ENCODE measurements around the gene SLC29A3.
A peak's percentile ranks its signal among the peaks of the same experiment; 100 is the strongest.

SLC29A3 gene

GRCh38 chr10:71317739-71318138, 1.3 kb upstream of the SLC29A3 start:
- DNase-seq (ENCODE audit: low read depth, low spot score) = no peak
- no peak overlapping the region for H3K27ac ChIP-seq

GRCh38 chr10:71319800-71320392, 837 bp downstream of the SLC29A3 start:
- no peak overlapping the region for H3K27ac ChIP-seq
- no peak for DNase-seq (ENCODE audit: low read depth, low spot score)

- no peak for DNase-seq (ENCODE audit: low read depth, low spot score)
- no peak overlapping the region for H3K27ac ChIP-seq
Measured at GRCh38 chr10:71320592-71320991, 1.5 kb downstream of the SLC29A3 start.

GRCh38 chr10:71321386-71321785, 2.3 kb downstream of the SLC29A3 start:
- no peak for DNase-seq (ENCODE audit: low read depth, low spot score)

GRCh38 chr10:71323407-71323806, 4.3 kb downstream of the SLC29A3 start:
- no peak overlapping the region for H3K27ac ChIP-seq
- DNase-seq (ENCODE audit: low read depth, low spot score) = no peak

More at GRCh38 chr10:71321386-71321785, 2.3 kb downstream of the SLC29A3 start:
- H3K27ac ChIP-seq = no peak overlapping the region

- no peak for DNase-seq (ENCODE audit: low read depth, low spot score)
- no peak overlapping the region for H3K27ac ChIP-seq
Measured at GRCh38 chr10:71324743-71325142, 5.7 kb downstream of the SLC29A3 start.

GRCh38 chr10:71325267-71325666, 6.2 kb downstream of the SLC29A3 start:
- no peak overlapping the region for H3K27ac ChIP-seq

GRCh38 chr10:71326464-71326881, 7.4 kb downstream of the SLC29A3 start:
- DNase-seq (ENCODE audit: low read depth, low spot score) = no peak
- H3K27ac ChIP-seq = no peak overlapping the region

More at GRCh38 chr10:71325267-71325666, 6.2 kb downstream of the SLC29A3 start:
- no peak for DNase-seq (ENCODE audit: low read depth, low spot score)

GRCh38 chr10:71330789-71331404, 11.8 kb downstream of the SLC29A3 start:
- DNase-seq (ENCODE audit: low read depth, low spot score) = no peak
- H3K27ac ChIP-seq = no peak overlapping the region

- no peak overlapping the region for H3K27ac ChIP-seq
- DNase-seq (ENCODE audit: low read depth, low spot score) = no peak
Measured at GRCh38 chr10:71331736-71332135, 12.7 kb downstream of the SLC29A3 start.

GRCh38 chr10:71332466-71332865, 13.4 kb downstream of the SLC29A3 start:
- DNase-seq (ENCODE audit: low read depth, low spot score) = no peak
- no peak overlapping the region for H3K27ac ChIP-seq

GRCh38 chr10:71333129-71333887, 14.2 kb downstream of the SLC29A3 start:
- peak; percentile 20 for DNase-seq (ENCODE audit: low read depth, low spot score)
- H3K27ac ChIP-seq = no peak overlapping the region

- DNase-seq (ENCODE audit: low read depth, low spot score) = no peak
- H3K27ac ChIP-seq = no peak overlapping the region
Measured at GRCh38 chr10:71334221-71334791, 15.2 kb downstream of the SLC29A3 start.

- no peak for DNase-seq (ENCODE audit: low read depth, low spot score)
- no peak overlapping the region for H3K27ac ChIP-seq
Measured at GRCh38 chr10:71335173-71335708, 16.2 kb downstream of the SLC29A3 start.

- no peak for DNase-seq (ENCODE audit: low read depth, low spot score)
- H3K27ac ChIP-seq = no peak overlapping the region
Measured at GRCh38 chr10:71336632-71337031, 17.6 kb downstream of the SLC29A3 start.

GRCh38 chr10:71337219-71337701, 18.2 kb downstream of the SLC29A3 start:
- no peak for DNase-seq (ENCODE audit: low read depth, low spot score)
- H3K27ac ChIP-seq = no peak overlapping the region

- DNase-seq (ENCODE audit: low read depth, low spot score) = no peak
- no peak overlapping the region for H3K27ac ChIP-seq
Measured at GRCh38 chr10:71338728-71339495, 19.9 kb downstream of the SLC29A3 start.

GRCh38 chr10:71339796-71340589, 20.9 kb downstream of the SLC29A3 start:
- peak; percentile 34 for DNase-seq (ENCODE audit: low read depth, low spot score)
- H3K27ac ChIP-seq = no peak overlapping the region

All from epithelial cell of prostate (primary cell).